ENCODE measurements around the gene ROPN1B.

- TF ChIP-seq CTCF (IDR thresholded peaks at IDR 0.05) (no peak), POLR2A (IDR thresholded peaks at IDR 0.05) (no peak)
These were observed 35.2 kb downstream of the ROPN1B start for GRCh38 chr3:126004217-126004616.

All from esophagus squamous epithelium (tissue), 4 donors.